Smooth muscle cell (in vitro differentiated cells): ENCODE results near the gene RAE1. TPM values are rescaled to one million over a fixed set of nuclear protein-coding genes. Genes with fewer than 3 reads are reported as not detected.

ENCODE experiments used
- DNase-seq: peaks from one replicate; lab custom pipeline; 2025; ENCODE audit not compliant: unreplicated experiment; lab: John Stamatoyannopoulos, UW
- H2AFZ ChIP-seq: fragments of 200-600 bp; sonication (generic); 2 replicates; pipeline ENCODE4 v1.6.0; 2016; ENCODE audit warnings: antibody characterized with exemption, low read depth, mild to moderate bottlenecking
- H3F3A ChIP-seq: fragments of 200-600 bp; sonication (generic); 2 replicates; pipeline ENCODE4 v1.6.0; 2017; ENCODE audit warnings: antibody characterized with exemption, low read depth
- H3K27ac ChIP-seq: fragments of 200-600 bp; sonication (generic); 2 replicates; pipeline ENCODE4 v1.5.1; 2016; ENCODE audit warnings: low read depth, mild to moderate bottlenecking
- H3K27me3 ChIP-seq: fragments of 200-600 bp; sonication (generic); 2 replicates; pipeline ENCODE4 v1.6.1; 2016; ENCODE audit warnings: low read depth, mild to moderate bottlenecking
- H3K36me3 ChIP-seq: fragments of 200-600 bp; sonication (generic); 2 replicates; pipeline ENCODE4 v1.5.1; 2016; ENCODE audit warnings: low read depth
- H3K4me1 ChIP-seq: fragments of 200-600 bp; sonication (generic); 2 replicates; pipeline ENCODE4 v1.5.1; 2016; ENCODE audit warnings: low read depth
- H3K4me2 ChIP-seq: fragments of 200-600 bp; sonication (generic); 2 replicates; pipeline ENCODE4 v1.6.0; 2016; ENCODE audit warnings: mild to moderate bottlenecking
- H3K4me3 ChIP-seq: fragments of 200-600 bp; sonication (generic); 2 replicates; pipeline ENCODE4 v1.5.1; 2016; ENCODE audit warnings: mild to moderate bottlenecking
- H3K79me2 ChIP-seq: fragments of 200-600 bp; sonication (generic); 2 replicates; pipeline ENCODE4 v1.6.0; 2016; ENCODE audit warnings: low read depth, mild to moderate bottlenecking
- H3K9ac ChIP-seq: fragments of 200-600 bp; sonication (generic); 2 replicates; pipeline ENCODE4 v1.6.0; 2016; ENCODE audit warnings: low read depth
- H3K9me3 ChIP-seq: fragments of 200-600 bp; sonication (generic); replicated peaks from 2 replicates; pipeline ENCODE4 v1.5.1; 2016; ENCODE audit warnings: low read depth
- H4K20me1 ChIP-seq: fragments of 200-600 bp; sonication (generic); 2 replicates; pipeline ENCODE4 v1.6.0; 2016; ENCODE audit warnings: low read depth
- WGBS: methylation state at CpG from one replicate; pipeline ENCODE4 v1.1.7; 2016; ENCODE audit warnings: low lambda C conversion rate; 5-methylcytosine and 5-hydroxymethylcytosine counted together
- microRNA-seq: library from miRNA; unstranded; fragments of <30 nt; microRNA quantifications from one replicate; pipeline ENCODE4, GENCODE V29; 2016; ENCODE audit warnings: borderline number of aligned reads
- polyA plus RNA-seq: library from polyadenylated mRNA; unstranded; fragments of >200 nt; fragmentation: Nextera tagmentation; extraction: Ambion mirVana; gene quantifications from 2 replicates; pipeline ENCODE4 v1.2.1, GENCODE V29; 2016
- small RNA-seq: library from RNA; depleted of rRNA; stranded (forward); fragments of <200 nt; gene quantifications from one replicate; pipeline ENCODE3, GENCODE V24; 2014
- total RNA-seq: library from RNA; depleted of rRNA; stranded (reverse); fragments of >200 nt; gene quantifications from 2 replicates; pipeline ENCODE4 v1.2.3, GENCODE V29; 2014
- TF ChIP-seq, protein P1 (sequence below): fragments of 200-600 bp; sonication (generic); IDR thresholded peaks from 2 replicates; pipeline ENCODE4 v1.5.1; 2017; ENCODE audit warnings: borderline replicate concordance, mild to moderate bottlenecking, antibody characterized with exemption; ENCODE audit not compliant: insufficient read depth, poor library complexity, severe bottlenecking

RAE1 gene
- total and polyA plus RNA-seq, 2 experiments from 2014 or later: 34.9 to 53.5 TPM

DNA sequence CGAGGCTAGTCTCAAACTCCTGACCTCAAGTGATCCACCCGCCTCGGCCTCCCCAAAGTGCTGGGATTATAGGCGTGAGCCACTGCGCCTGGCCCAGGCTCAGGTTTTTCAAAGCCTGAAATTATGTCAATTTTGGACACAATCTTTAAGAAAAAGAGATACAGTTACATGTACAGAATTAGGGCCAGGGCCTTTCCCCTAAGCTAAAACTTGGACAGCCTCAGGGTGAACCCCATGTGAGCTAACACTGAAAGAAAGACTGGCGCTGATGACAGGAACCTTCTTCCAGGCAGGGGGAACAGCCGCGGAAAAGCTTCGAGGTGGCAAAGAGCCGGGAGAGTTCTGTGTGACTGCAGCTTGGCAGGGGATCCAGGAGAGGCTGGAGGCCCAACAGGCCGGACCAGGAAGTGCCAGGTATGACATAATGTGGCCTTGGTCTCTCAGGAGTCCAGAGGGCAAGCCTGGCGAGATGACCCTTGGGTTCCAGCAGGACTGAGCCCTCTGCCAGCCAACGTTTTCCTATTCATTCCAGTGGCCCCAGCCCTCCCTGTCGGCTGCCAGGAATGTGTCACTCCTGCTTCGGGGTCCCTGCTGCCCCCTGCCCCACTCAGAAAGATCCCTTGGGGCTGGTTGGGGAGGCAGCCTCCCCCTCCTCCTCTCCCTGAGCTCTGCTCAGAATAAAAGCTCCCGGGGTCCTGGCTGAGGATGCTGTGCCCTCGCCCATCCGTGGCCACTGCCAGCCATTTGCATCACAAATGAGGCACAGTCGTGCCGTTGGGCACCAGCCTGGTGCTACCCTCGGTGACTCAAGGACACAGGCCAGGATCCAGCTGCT, 77.5 kb downstream of the RAE1 start:
- 91% methylated on average over 21 of the region's 21 CpGs for WGBS
- no peaks in the 10 kb centered on the region for H3K36me3 ChIP-seq
- H3K79me2 ChIP-seq: no peaks in the 10 kb centered on the region

More for the DNA sequence above, 77.5 kb downstream of the RAE1 start:
- Histone ChIP-seq H3K27ac (no peak overlapping the region), H3K9me3 (no peaks in the 10 kb centered on the region), H2AFZ (no peak overlapping the region), H3K4me3 (no peak overlapping the region), H3K27me3 (no peaks in the 10 kb centered on the region), H3F3A (no peaks in the 10 kb centered on the region), H3K4me2 (no peak overlapping the region), H3K9ac (no peak overlapping the region), H3K4me1 (no peaks in the 10 kb centered on the region), H4K20me1 (no peaks in the 10 kb centered on the region)
- no peak for DNase-seq
- TF ChIP-seq, protein P1, sequence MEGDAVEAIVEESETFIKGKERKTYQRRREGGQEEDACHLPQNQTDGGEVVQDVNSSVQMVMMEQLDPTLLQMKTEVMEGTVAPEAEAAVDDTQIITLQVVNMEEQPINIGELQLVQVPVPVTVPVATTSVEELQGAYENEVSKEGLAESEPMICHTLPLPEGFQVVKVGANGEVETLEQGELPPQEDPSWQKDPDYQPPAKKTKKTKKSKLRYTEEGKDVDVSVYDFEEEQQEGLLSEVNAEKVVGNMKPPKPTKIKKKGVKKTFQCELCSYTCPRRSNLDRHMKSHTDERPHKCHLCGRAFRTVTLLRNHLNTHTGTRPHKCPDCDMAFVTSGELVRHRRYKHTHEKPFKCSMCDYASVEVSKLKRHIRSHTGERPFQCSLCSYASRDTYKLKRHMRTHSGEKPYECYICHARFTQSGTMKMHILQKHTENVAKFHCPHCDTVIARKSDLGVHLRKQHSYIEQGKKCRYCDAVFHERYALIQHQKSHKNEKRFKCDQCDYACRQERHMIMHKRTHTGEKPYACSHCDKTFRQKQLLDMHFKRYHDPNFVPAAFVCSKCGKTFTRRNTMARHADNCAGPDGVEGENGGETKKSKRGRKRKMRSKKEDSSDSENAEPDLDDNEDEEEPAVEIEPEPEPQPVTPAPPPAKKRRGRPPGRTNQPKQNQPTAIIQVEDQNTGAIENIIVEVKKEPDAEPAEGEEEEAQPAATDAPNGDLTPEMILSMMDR: no peak

Small RNA genes lying within 50 kb of the gene (microRNA-seq; reads per million reads assigned to microRNA genes)
- not detected for gene MIR4325

Small RNA genes lying within 50 kb of the gene (small RNA-seq; reads per million reads assigned to genes)
- gene MIR4325 (not detected), gene RF00019 (not detected), gene RPL39P39 (not detected)

Other genes with a start within 250 kb of the RAE1 start
- 18.1 and 19.0 TPM in 2 replicates for gene BMP7, start 84.6 kb upstream of the RAE1 start, total RNA-seq
- 28.3 and 37.3 TPM in 2 replicates for gene BMP7, start 84.6 kb upstream of the RAE1 start, polyA plus RNA-seq
- gene SPO11, start 21.5 kb upstream of the RAE1 start, total RNA-seq: not detected in 2 replicates
- not detected in 2 replicates for gene SPO11, start 21.5 kb upstream of the RAE1 start, polyA plus RNA-seq
- gene RBM38, start 40.1 kb downstream of the RAE1 start, total RNA-seq: 12.7 and 15.2 TPM in 2 replicates
- 12.0 and 15.7 TPM in 2 replicates for gene RBM38, start 40.1 kb downstream of the RAE1 start, polyA plus RNA-seq
- gene CTCFL, start 173.9 kb downstream of the RAE1 start, total RNA-seq: not detected in 2 replicates
- not detected in 2 replicates for gene CTCFL, start 173.9 kb downstream of the RAE1 start, polyA plus RNA-seq
- gene PCK1, start 209.9 kb downstream of the RAE1 start, total RNA-seq: not detected in 2 replicates
- not detected in 2 replicates for gene PCK1, start 209.9 kb downstream of the RAE1 start, polyA plus RNA-seq